Mesendoderm (in vitro differentiated cells): Measurements from ENCODE around the gene LINGO3.
A peak's percentile ranks its signal among the peaks of the same experiment; 100 is the strongest.

Experiments used
- DNase-seq: peaks from one replicate; pipeline ENCODE4 v3.0.0; 2013
- H2AK5ac ChIP-seq: 2 replicates; pipeline ENCODE4 v1.6.1; 2013; ENCODE audit warnings: low read length, inconsistent platforms
- H2BK120ac ChIP-seq: 2 replicates; pipeline ENCODE4 v1.6.1; 2013; ENCODE audit warnings: low read depth, mild to moderate bottlenecking, low read length, moderate library complexity, mixed read lengths
- H2BK15ac ChIP-seq: replicated peaks from 2 replicates; pipeline ENCODE4 v1.6.1; 2013; ENCODE audit warnings: low read depth, mild to moderate bottlenecking, moderate library complexity
- H2BK5ac ChIP-seq: 2 replicates; pipeline ENCODE4 v1.6.1; 2013; ENCODE audit warnings: low read length, inconsistent platforms
- H3K18ac ChIP-seq: 2 replicates; pipeline ENCODE4 v1.6.1; 2013; ENCODE audit warnings: mild to moderate bottlenecking, low read length, mixed read lengths
- H3K23ac ChIP-seq: one replicate; pipeline ENCODE4 v1.6.1; 2013; ENCODE audit warnings: low read length
- H3K27ac ChIP-seq: 2 replicates; pipeline ENCODE4 v1.5.1; 2013; ENCODE audit warnings: low read depth, mild to moderate bottlenecking, inconsistent platforms, low read length, moderate library complexity
- H3K27me3 ChIP-seq: 2 replicates; pipeline ENCODE4 v1.6.1; 2013; ENCODE audit warnings: low read length, control low read depth, mild to moderate bottlenecking, inconsistent platforms; ENCODE audit not compliant: insufficient read depth, poor library complexity
- H3K36me3 ChIP-seq: 2 replicates; pipeline ENCODE4 v1.6.1; 2013; ENCODE audit warnings: low read length, inconsistent platforms; ENCODE audit not compliant: control insufficient read depth, insufficient read depth
- H3K4ac ChIP-seq: one replicate; pipeline ENCODE4 v1.6.1; 2013; ENCODE audit warnings: low read depth, mild to moderate bottlenecking, low read length, moderate library complexity
- H3K4me1 ChIP-seq: 2 replicates; pipeline ENCODE4 v1.6.1; 2013; ENCODE audit warnings: low read depth, low read length, inconsistent platforms; ENCODE audit not compliant: control insufficient read depth
- H3K4me2 ChIP-seq: 2 replicates; pipeline ENCODE4 v1.6.1; 2013; ENCODE audit warnings: low read length
- H3K4me3 ChIP-seq: 2 replicates; pipeline ENCODE4 v1.5.1; 2013; ENCODE audit warnings: mild to moderate bottlenecking, low read length
- H3K56ac ChIP-seq: one replicate; pipeline ENCODE4 v1.6.1; 2013; ENCODE audit warnings: low read length
- H3K79me1 ChIP-seq: 2 replicates; pipeline ENCODE4 v1.6.1; 2013; ENCODE audit warnings: low read length, inconsistent platforms
- H3K79me2 ChIP-seq: 2 replicates; pipeline ENCODE4 v1.6.1; 2013; ENCODE audit warnings: mild to moderate bottlenecking, low read length; ENCODE audit not compliant: control insufficient read depth, insufficient read depth
- H3K9ac ChIP-seq: 2 replicates; pipeline ENCODE4 v1.6.1; 2013; ENCODE audit warnings: low read length, inconsistent platforms
- H4K5ac ChIP-seq: one replicate; pipeline ENCODE4 v1.6.1; 2013; ENCODE audit warnings: low read length
- H4K8ac ChIP-seq: one replicate; pipeline ENCODE4 v1.6.1; 2013; ENCODE audit warnings: low read depth, mild to moderate bottlenecking, control low read depth, low read length, moderate library complexity
- WGBS: extraction: QIAGEN DNeasy Blood & Tissue Kit; methylation state at CpG from one replicate; pipeline ENCODE4 v1.1.7; 2013; ENCODE audit warnings: low lambda C conversion rate, missing lambda C conversion rate; ENCODE audit not compliant: insufficient coverage; ENCODE audit errors: extremely low coverage; 5-methylcytosine and 5-hydroxymethylcytosine counted together

LINGO3 gene

GRCh38 chr19:2291185-2291751, 16.7 kb downstream of the LINGO3 start:
- Histone ChIP-seq H3K56ac (no peak overlapping the region), H3K4me3 (no peak overlapping the region), H3K36me3 (no peaks in the 10 kb centered on the region), H2BK5ac (no peak overlapping the region), H3K79me1 (no peaks in the 10 kb centered on the region), H3K4me2 (peak overlapping the region; percentile 29), H3K27me3 (peaks cover 29% of the 10 kb centered on the region), H3K9ac (no peak overlapping the region), H3K18ac (no peak overlapping the region), H2AK5ac (no peak overlapping the region), H3K4ac (no peak overlapping the region), H3K27ac (no peak overlapping the region), H4K5ac (no peak overlapping the region), H3K4me1 (no peaks in the 10 kb centered on the region), H4K8ac (no peak overlapping the region), H2BK120ac (no peak overlapping the region), H3K79me2 (no peaks in the 10 kb centered on the region), H2BK15ac (no peak overlapping the region), H3K23ac (no peak overlapping the region)
- DNase-seq = no peak
- no CpG with 5 or more reads among the region's 67 CpGs for WGBS

- DNase-seq = no peak
These were observed 17.3 kb downstream of the LINGO3 start for GRCh38 chr19:2290441-2291184.

DNA sequence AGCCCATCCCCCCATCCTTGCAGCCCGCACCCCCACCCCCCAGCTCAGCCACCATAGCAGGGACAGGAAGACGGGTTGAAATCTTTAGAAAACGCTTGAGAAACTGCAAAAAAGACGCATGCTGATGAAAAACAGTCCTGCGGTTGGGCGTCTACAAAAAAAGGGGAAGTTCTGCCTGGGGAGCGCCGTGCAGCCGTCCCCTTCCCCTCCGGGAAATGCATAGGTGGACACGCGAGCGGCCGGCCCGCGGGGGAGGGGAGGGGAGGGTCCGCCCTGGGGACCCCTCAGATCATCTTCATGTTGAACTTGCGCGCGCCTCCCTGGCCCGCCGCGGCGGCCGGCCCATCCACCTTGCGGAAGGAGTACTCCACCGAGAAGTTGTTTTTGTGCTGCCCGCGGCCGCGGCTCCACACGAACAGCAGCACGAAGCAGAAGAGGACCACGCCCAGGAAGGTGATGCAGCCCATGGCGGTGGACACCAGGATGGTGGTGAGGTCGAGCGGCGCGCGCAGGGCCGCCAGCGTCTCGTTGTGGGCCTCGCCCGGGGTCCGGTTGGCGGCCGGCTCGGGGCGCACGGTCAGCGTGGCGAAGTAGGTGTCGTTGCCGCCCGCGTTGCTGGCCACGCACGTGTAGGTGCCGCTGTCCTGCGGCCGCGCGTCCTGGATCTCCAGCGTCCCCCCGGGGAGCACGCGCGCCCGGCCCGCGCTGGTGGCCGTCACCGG, 18.1 kb downstream of the LINGO3 start:
- no peak for DNase-seq
- no peak overlapping the region for H3K4me3 ChIP-seq
- H3K79me2 ChIP-seq = no peaks in the 10 kb centered on the region
- H2BK5ac ChIP-seq = no peak overlapping the region
- H3K4ac ChIP-seq = no peak overlapping the region
- H2BK15ac ChIP-seq = no peak overlapping the region
- H3K4me2 ChIP-seq = no peak overlapping the region
- H3K36me3 ChIP-seq = no peaks in the 10 kb centered on the region
- H3K56ac ChIP-seq = peak overlapping the region; percentile 42
- H3K27me3 ChIP-seq = peaks cover 29% of the 10 kb centered on the region
- no peak overlapping the region for H2AK5ac ChIP-seq
- no peak overlapping the region for H3K9ac ChIP-seq
- H3K79me1 ChIP-seq = no peaks in the 10 kb centered on the region
- H4K8ac ChIP-seq = no peak overlapping the region
- no peaks in the 10 kb centered on the region for H3K4me1 ChIP-seq
- no peak overlapping the region for H3K18ac ChIP-seq
- H4K5ac ChIP-seq = no peak overlapping the region
- no peak overlapping the region for H2BK120ac ChIP-seq
- H3K27ac ChIP-seq = no peak overlapping the region
- WGBS = no CpG with 5 or more reads among the region's 74 CpGs
- H3K23ac ChIP-seq = no peak overlapping the region

More at GRCh38 chr19:2290441-2291184, 17.3 kb downstream of the LINGO3 start:
- H3K4me2 ChIP-seq = no peak overlapping the region
- peak overlapping the region; percentile 80 for H3K23ac ChIP-seq
- no peak overlapping the region for H3K27ac ChIP-seq
- no peaks in the 10 kb centered on the region for H3K79me1 ChIP-seq
- H3K56ac ChIP-seq = peak overlapping the region; percentile 42
- H3K9ac ChIP-seq = no peak overlapping the region
- H3K4ac ChIP-seq = no peak overlapping the region
- H3K79me2 ChIP-seq = no peaks in the 10 kb centered on the region
- no peak overlapping the region for H2BK120ac ChIP-seq
- H2BK15ac ChIP-seq = no peak overlapping the region
- H4K5ac ChIP-seq = no peak overlapping the region
- no peak overlapping the region for H4K8ac ChIP-seq
- no peak overlapping the region for H2BK5ac ChIP-seq
- no peak overlapping the region for H2AK5ac ChIP-seq
- no CpG with 5 or more reads among the region's 82 CpGs for WGBS
- H3K36me3 ChIP-seq = no peaks in the 10 kb centered on the region
- H3K27me3 ChIP-seq = peaks cover 29% of the 10 kb centered on the region
- no peak overlapping the region for H3K4me3 ChIP-seq
- no peak overlapping the region for H3K18ac ChIP-seq
- no peaks in the 10 kb centered on the region for H3K4me1 ChIP-seq

DNA sequence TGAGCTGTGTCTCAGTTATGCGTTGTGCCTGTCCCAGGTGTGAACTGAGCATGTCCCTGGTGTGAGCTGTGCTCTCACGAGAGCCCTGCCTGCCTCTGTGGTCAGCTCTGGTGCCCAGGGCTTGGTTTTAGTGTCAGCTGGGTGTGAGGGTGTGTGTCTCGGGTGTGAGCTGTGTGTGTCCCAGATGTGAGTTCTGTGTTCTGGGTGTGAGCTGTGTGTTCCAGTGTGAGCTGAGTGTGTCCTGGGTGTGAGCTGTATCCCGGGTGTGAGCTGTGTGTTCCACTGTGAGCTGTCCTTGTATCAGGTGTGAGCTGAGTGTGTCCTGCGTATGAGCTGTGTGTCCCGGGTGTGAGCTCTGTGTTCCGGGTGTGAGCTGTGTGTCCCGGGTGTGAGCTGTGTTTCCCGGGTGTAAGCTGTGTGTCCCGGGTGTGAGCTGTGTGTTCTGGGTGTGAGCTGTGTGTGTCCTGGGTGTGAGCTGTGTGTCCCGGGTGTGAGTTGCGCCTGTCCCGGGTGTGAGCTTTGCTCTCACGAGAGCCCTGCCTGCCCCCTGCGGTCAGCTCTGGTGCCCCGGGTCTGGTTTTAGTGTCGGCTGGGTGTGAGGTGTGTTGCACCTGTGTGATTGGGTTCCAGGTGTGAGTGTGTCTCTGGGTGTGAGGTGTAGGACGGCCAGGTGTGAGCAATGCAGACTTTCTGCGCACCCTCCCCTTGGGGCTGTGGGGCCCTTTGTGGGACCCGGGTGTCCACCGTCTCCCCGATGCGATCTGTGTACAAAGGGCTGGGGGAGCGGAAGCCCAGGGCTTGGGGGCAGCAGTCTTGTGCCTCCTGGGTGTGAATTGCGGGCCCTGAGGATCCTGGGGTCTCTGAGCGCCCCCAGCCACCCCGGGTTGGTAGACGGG, 18.9 kb downstream of the LINGO3 start:
- Histone ChIP-seq H2AK5ac (no peak overlapping the region), H3K4me3 (no peak overlapping the region), H3K4ac (no peak overlapping the region), H3K4me2 (no peak overlapping the region), H4K8ac (no peak overlapping the region), H2BK120ac (no peak overlapping the region), H3K4me1 (no peaks in the 10 kb centered on the region), H3K79me1 (no peaks in the 10 kb centered on the region), H3K56ac (no peak overlapping the region), H2BK15ac (no peak overlapping the region), H3K79me2 (no peaks in the 10 kb centered on the region), H3K23ac (no peak overlapping the region), H3K18ac (no peak overlapping the region), H2BK5ac (no peak overlapping the region), H3K27me3 (peaks cover 29% of the 10 kb centered on the region), H3K9ac (no peak overlapping the region), H3K27ac (no peak overlapping the region), H3K36me3 (no peaks in the 10 kb centered on the region), H4K5ac (no peak overlapping the region)
- no CpG with 5 or more reads among the region's 28 CpGs for WGBS
- DNase-seq = no peak

GRCh38 chr19:2288338-2288817, 19.6 kb downstream of the LINGO3 start:
- no peak overlapping the region for H3K27ac ChIP-seq
- no peak overlapping the region for H3K9ac ChIP-seq
- no peaks in the 10 kb centered on the region for H3K36me3 ChIP-seq
- H3K79me1 ChIP-seq = no peaks in the 10 kb centered on the region
- no peak overlapping the region for H3K18ac ChIP-seq
- no peaks in the 10 kb centered on the region for H3K79me2 ChIP-seq
- H2AK5ac ChIP-seq = no peak overlapping the region
- H3K56ac ChIP-seq = no peak overlapping the region
- H2BK15ac ChIP-seq = no peak overlapping the region
- H3K4me2 ChIP-seq = no peak overlapping the region
- H2BK5ac ChIP-seq = no peak overlapping the region
- no peak overlapping the region for H4K8ac ChIP-seq
- H2BK120ac ChIP-seq = no peak overlapping the region
- H3K4ac ChIP-seq = no peak overlapping the region
- peaks cover 29% of the 10 kb centered on the region for H3K27me3 ChIP-seq
- H4K5ac ChIP-seq = no peak overlapping the region
- H3K4me3 ChIP-seq = no peak overlapping the region
- no peaks in the 10 kb centered on the region for H3K4me1 ChIP-seq
- DNase-seq = no peak
- H3K23ac ChIP-seq = no peak overlapping the region
- no CpG with 5 or more reads among the region's 17 CpGs for WGBS
